Measurements from ENCODE around the gene FCGBP. TPM values are rescaled to one million over a fixed set of nuclear protein-coding genes. Genes with fewer than 3 reads are reported as not detected.

Gene FCGBP
- total RNA-seq, 1 experiment from 2014 or later = 8.7 TPM

GRCh38 chr19:39917561-39918182 lies 16.8 kb downstream of the FCGBP start:
- Histone ChIP-seq H3K27me3 (replicated peaks; ENCODE audit: insufficient read depth, low read depth, low read length, poor library complexity) (no peaks in the 10 kb centered on the region), H3K36me3 (ENCODE audit: insufficient read depth, low read length, poor library complexity, severe bottlenecking) (peaks cover 6% of the 10 kb centered on the region), H3K4me1 (ENCODE audit: insufficient read depth, low read length, poor library complexity, severe bottlenecking) (no peaks in the 10 kb centered on the region), H3K9me3 (ENCODE audit: low read depth, low read length, poor library complexity, severe bottlenecking) (no peaks in the 10 kb centered on the region), H3K27ac (ENCODE audit: low read depth, low read length, poor library complexity, severe bottlenecking) (no peak overlapping the region), H3K4me3 (ENCODE audit: low read depth, low read length, poor library complexity, severe bottlenecking) (no peak overlapping the region)
- intact Hi-C loops (cut with micrococcal nuclease; ENCODE audit: unreplicated experiment) = no loop called here
- TF ChIP-seq EZH2 (IDR thresholded peaks at IDR 0.05; ENCODE audit: borderline replicate concordance, low read depth, low read length, poor library complexity, severe bottlenecking) = no peak
- TF ChIP-seq CTCF (conservative IDR thresholded peaks at IDR 0.05; ENCODE audit: low read depth, low read length) = no peak
- ChIA-PET POLR2A (ENCODE audit: low non-redundant PET) (no interaction called here), CTCF (no interaction called here)
- no peak for DNase-seq (ENCODE audit: low spot score)
- no TSS peak for BruUV-seq (replicated peaks)

- ChIA-PET CTCF (no interaction called here), POLR2A (ENCODE audit: low non-redundant PET) (no interaction called here)
- Histone ChIP-seq H3K27ac (ENCODE audit: low read depth, low read length, poor library complexity, severe bottlenecking) (no peak overlapping the region), H3K27me3 (replicated peaks; ENCODE audit: insufficient read depth, low read depth, low read length, poor library complexity) (no peaks in the 10 kb centered on the region), H3K4me3 (ENCODE audit: low read depth, low read length, poor library complexity, severe bottlenecking) (no peak overlapping the region), H3K4me1 (ENCODE audit: insufficient read depth, low read length, poor library complexity, severe bottlenecking) (no peaks in the 10 kb centered on the region), H3K9me3 (ENCODE audit: low read depth, low read length, poor library complexity, severe bottlenecking) (no peaks in the 10 kb centered on the region), H3K36me3 (ENCODE audit: insufficient read depth, low read length, poor library complexity, severe bottlenecking) (peaks cover 6% of the 10 kb centered on the region)
- intact Hi-C loops (cut with micrococcal nuclease; ENCODE audit: unreplicated experiment) = no loop called here
- no peak for DNase-seq (ENCODE audit: low spot score)
- TF ChIP-seq EZH2 (IDR thresholded peaks at IDR 0.05; ENCODE audit: borderline replicate concordance, low read depth, low read length, poor library complexity, severe bottlenecking) (no peak), CTCF (conservative IDR thresholded peaks at IDR 0.05; ENCODE audit: low read depth, low read length) (no peak)
- BruUV-seq (replicated peaks) = no TSS peak
Measured at GRCh38 chr19:39916851-39917396, 17.5 kb downstream of the FCGBP start.

- CTCF ChIA-PET = no interaction called here
- POLR2A ChIA-PET (ENCODE audit: low non-redundant PET) = no interaction called here
- Histone ChIP-seq H3K4me3 (ENCODE audit: low read depth, low read length, poor library complexity, severe bottlenecking) (no peak overlapping the region), H3K4me1 (ENCODE audit: insufficient read depth, low read length, poor library complexity, severe bottlenecking) (no peaks in the 10 kb centered on the region), H3K36me3 (ENCODE audit: insufficient read depth, low read length, poor library complexity, severe bottlenecking) (peaks cover 6% of the 10 kb centered on the region), H3K27me3 (replicated peaks; ENCODE audit: insufficient read depth, low read depth, low read length, poor library complexity) (no peaks in the 10 kb centered on the region), H3K9me3 (ENCODE audit: low read depth, low read length, poor library complexity, severe bottlenecking) (no peaks in the 10 kb centered on the region), H3K27ac (ENCODE audit: low read depth, low read length, poor library complexity, severe bottlenecking) (no peak overlapping the region)
- intact Hi-C loops (cut with micrococcal nuclease; ENCODE audit: unreplicated experiment) = no loop called here
- BruUV-seq (replicated peaks) = no TSS peak
- TF ChIP-seq CTCF (conservative IDR thresholded peaks at IDR 0.05; ENCODE audit: low read depth, low read length) (no peak), EZH2 (IDR thresholded peaks at IDR 0.05; ENCODE audit: borderline replicate concordance, low read depth, low read length, poor library complexity, severe bottlenecking) (no peak)
- no peak for DNase-seq (ENCODE audit: low spot score)
Measured at GRCh38 chr19:39916236-39916635, 18.2 kb downstream of the FCGBP start.

All from A673 (cell line).